Panc1 (cell line): ENCODE measurements around the gene TNRC18. TPM values are rescaled to one million over a fixed set of nuclear protein-coding genes. Genes with fewer than 3 reads are reported as not detected.

Source experiments
- ATAC-seq: fragments of 200-7000 bp; cut with Tn5 transposase; 2 replicates; pipeline ENCODE4 v1.9.1; 2020; ENCODE audit warnings: mild to moderate bottlenecking, moderate library complexity
- BruUV-seq: library from RNA; stranded (reverse); fragments of 400-500 nt; replicated peaks from 2 replicates; lab custom pipeline; 2021; lab: Mats Ljungman, UMichigan
- CTCF ChIA-PET: fragments of 300-600 bp; sonication (Branson Sonifier 250); formaldehyde crosslinking; loops from one replicate; lab custom pipeline; 2022; ENCODE audit warnings: antibody characterized with exemption; lab: Charles Lee
- POLR2A ChIA-PET: fragments of 300-600 bp; sonication (Branson Sonifier 250); formaldehyde crosslinking; loops from one replicate; lab custom pipeline; 2022; ENCODE audit warnings: antibody characterized with exemption; lab: Charles Lee
- DNase-seq: peaks from one replicate; pipeline ENCODE4 v3.0.0-alpha.2; 2010; ENCODE audit warnings: low read depth, low spot score
- H3K27ac ChIP-seq: 2 replicates; pipeline ENCODE4 v1.5.1; 2011; ENCODE audit warnings: mild to moderate bottlenecking, low read length, inconsistent platforms
- H3K27me3 ChIP-seq: fragments of 200-500 bp; sonication (Bioruptor generic); 2 replicates; pipeline ENCODE4 v1.6.0; 2014; ENCODE audit warnings: low read length, inconsistent platforms; ENCODE audit not compliant: control insufficient read depth, insufficient read depth
- H3K36me3 ChIP-seq: fragments of 200-500 bp; sonication (Bioruptor generic); 2 replicates; pipeline ENCODE4 v1.5.1; 2014; ENCODE audit warnings: inconsistent platforms, mild to moderate bottlenecking, low read length, moderate library complexity; ENCODE audit not compliant: control insufficient read depth, insufficient read depth
- H3K4me1 ChIP-seq: 2 replicates; pipeline ENCODE4 v1.5.1; 2011; ENCODE audit warnings: inconsistent platforms, mild to moderate bottlenecking, low read length, moderate library complexity; ENCODE audit not compliant: control insufficient read depth, insufficient read depth
- H3K4me3 ChIP-seq, 2 experiments: 2 replicates each; pipeline ENCODE4 v1.5.1; 2011 to 2012; ENCODE audit warnings: low read depth in 2 of 2, low read length in 2 of 2, mild to moderate bottlenecking in 2 of 2, inconsistent platforms in 1 of 2, moderate library complexity in 1 of 2
- H3K9me3 ChIP-seq: fragments of 200-500 bp; sonication (Bioruptor generic); 2 replicates; pipeline ENCODE4 v1.5.1; 2014; ENCODE audit warnings: low read depth, mild to moderate bottlenecking, inconsistent platforms, low read length, moderate library complexity; ENCODE audit not compliant: control insufficient read depth, insufficient read depth
- CTCF ChIP-seq: fragments of 450-650 bp; IDR thresholded peaks from 2 replicates; pipeline ENCODE4 v1.5.1; 2017; ENCODE audit warnings: mild to moderate bottlenecking
- POLR2AphosphoS5 ChIP-seq: IDR thresholded peaks from 2 replicates; pipeline ENCODE4 v1.6.1; 2012; ENCODE audit warnings: mild to moderate bottlenecking, low read depth, low read length, moderate library complexity
- REST ChIP-seq, 2 experiments: IDR thresholded peaks; 2 replicates each; pipeline ENCODE4 v1.6.1; 2011 to 2012; ENCODE audit warnings: low read depth in 2 of 2, control low read depth in 1 of 2, low read length in 1 of 2, mild to moderate bottlenecking in 1 of 2, moderate library complexity in 1 of 2; ENCODE audit not compliant: insufficient read depth in 1 of 2
- SIN3A ChIP-seq: IDR thresholded peaks from 2 replicates; pipeline ENCODE4 v1.6.1; 2012; ENCODE audit warnings: low read depth, mild to moderate bottlenecking, low read length, moderate library complexity, borderline replicate concordance; ENCODE audit not compliant: insufficient read depth
- TCF7L2 ChIP-seq: IDR thresholded peaks from 2 replicates; pipeline ENCODE4 v1.6.1; 2011; ENCODE audit warnings: mild to moderate bottlenecking, low read depth, low read length, inconsistent platforms
- in situ Hi-C: cut with HindIII; loops from 2 replicates; pipeline ENCODE4 v1.10.0; 2016; ENCODE audit warnings: low sequenced_read_pairs, low pct_unique_long_range_greater_than_20kb
- intact Hi-C: fragments of 100-400 bp; cut with micrococcal nuclease; formaldehyde crosslinking; loops from one replicate; pipeline ENCODE4 v1.10.0; 2022; ENCODE audit not compliant: unreplicated experiment
- total RNA-seq: library from RNA; stranded (reverse); gene quantifications from one replicate; pipeline ENCODE4 v1.2.1, GENCODE V29; 2021; ENCODE audit not compliant: unreplicated experiment

TNRC18 gene
- total RNA-seq, 1 experiment from 2014 or later, result 148 TPM

- Histone ChIP-seq H3K4me1 (no peaks in the 10 kb centered on the region), H3K36me3 (no peaks in the 10 kb centered on the region), H3K4me3 (no peak overlapping the region), H3K27me3 (no peaks in the 10 kb centered on the region), H3K27ac (no peak overlapping the region), H3K9me3 (no peaks in the 10 kb centered on the region)
- no peak; the same call in 1 of the 2 replicates for ATAC-seq
- DNase-seq, result no peak
- ChIA-PET POLR2A (no interaction called here), CTCF (no interaction called here)
- TF ChIP-seq SIN3A, result no peak
- no peak for TF ChIP-seq TCF7L2
- no peak for TF ChIP-seq POLR2AphosphoS5
- no peak for TF ChIP-seq REST (IDR thresholded peaks at IDR 0.05; ENCODE audit: insufficient read depth in 1 of 2, low read depth in 2 of 2, low read length in 1 of 2)
- no peak for TF ChIP-seq CTCF
- intact Hi-C loops, result no loop called here
- in situ Hi-C loops, result no loop called here
- BruUV-seq, result no TSS peak
Measured at GRCh38 chr7:5296611-5297226, 126.9 kb downstream of the TNRC18 start.

- POLR2A ChIA-PET, result no interaction called here
- TF ChIP-seq POLR2AphosphoS5, result no peak
- no peak for TF ChIP-seq CTCF
- no peak for TF ChIP-seq REST (IDR thresholded peaks at IDR 0.05; ENCODE audit: insufficient read depth in 1 of 2, low read depth in 2 of 2, low read length in 1 of 2)
- TF ChIP-seq SIN3A, result no peak
- no peak for TF ChIP-seq TCF7L2
Measured at GRCh38 chr7:5296015-5296610, 127.5 kb downstream of the TNRC18 start.

More at GRCh38 chr7:5296015-5296610, 127.5 kb downstream of the TNRC18 start:
- intact Hi-C loops (no loop called here), in situ Hi-C loops (no loop called here)
- DNase-seq (no peak), ATAC-seq (no peak)
- Histone ChIP-seq H3K9me3 (no peaks in the 10 kb centered on the region), H3K27me3 (no peaks in the 10 kb centered on the region), H3K27ac (no peak overlapping the region), H3K4me1 (no peaks in the 10 kb centered on the region), H3K4me3 (no peak overlapping the region), H3K36me3 (no peaks in the 10 kb centered on the region)
- BruUV-seq, result no TSS peak
- CTCF ChIA-PET, result interaction anchor here (0.6 kb wide), 1 partner anchor 11 kb away, joined by 5 read pairs; no protein-coding TSS in a partner anchor
